Gastrocnemius medialis (tissue), 4 donors: ENCODE results near the gene DLD.

ENCODE experiments used
- POLR2A ChIP-seq, 2 donors: fragments of 450-650 bp; IDR thresholded peaks; one replicate each; pipeline ENCODE4 v1.6.1; 2017; ENCODE audit warnings: antibody characterized with exemption in 2 of 2, mild to moderate bottlenecking in 2 of 2, moderate library complexity in 2 of 2
- TF ChIP-seq, protein P1 (sequence below), 5 experiments: fragments of 450-650 bp in 3 of 5; fragments of 200-600 bp in 2 of 5; sonication (generic) in 2 of 5; IDR thresholded peaks in 4 of 5; conservative IDR thresholded peaks in 1 of 5; 1 replicate in 4 of 5; 2 replicates in 1 of 5; pipeline ENCODE4 v1.5.1; 2016 to 2019; ENCODE audit warnings: antibody characterized with exemption in 5 of 5, mild to moderate bottlenecking in 3 of 5, moderate library complexity in 3 of 5

DNA sequence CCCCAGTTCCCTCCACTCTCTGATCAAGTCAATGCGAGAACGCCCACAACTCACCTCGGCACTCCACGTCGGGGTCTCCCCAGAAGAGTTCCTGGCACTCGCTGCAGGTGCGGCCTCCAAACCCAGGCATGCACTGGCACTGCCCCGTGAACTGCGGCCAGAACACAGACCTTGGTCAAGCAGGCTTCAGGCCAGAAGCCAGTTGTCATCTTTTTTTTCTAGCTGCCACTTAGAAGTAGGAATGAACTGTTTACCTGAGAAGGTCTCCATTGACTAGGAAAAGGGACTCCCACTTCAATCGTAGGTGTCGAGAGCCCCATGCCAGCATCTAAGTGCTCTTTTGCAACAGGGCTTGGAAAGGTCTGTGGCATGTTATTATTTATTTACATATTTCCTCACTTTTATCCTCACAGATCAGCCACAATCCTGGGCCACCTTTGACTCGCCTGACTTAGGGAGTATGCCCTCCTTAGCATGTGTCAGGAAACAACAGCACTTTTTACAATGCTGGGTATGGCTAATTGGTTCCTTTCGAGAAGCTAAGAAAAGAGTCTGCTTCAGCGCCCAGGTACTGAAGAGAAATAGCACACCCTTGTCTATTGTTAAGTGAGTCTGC lies 60.3 kb downstream of the DLD start:
- TF ChIP-seq, protein P1, sequence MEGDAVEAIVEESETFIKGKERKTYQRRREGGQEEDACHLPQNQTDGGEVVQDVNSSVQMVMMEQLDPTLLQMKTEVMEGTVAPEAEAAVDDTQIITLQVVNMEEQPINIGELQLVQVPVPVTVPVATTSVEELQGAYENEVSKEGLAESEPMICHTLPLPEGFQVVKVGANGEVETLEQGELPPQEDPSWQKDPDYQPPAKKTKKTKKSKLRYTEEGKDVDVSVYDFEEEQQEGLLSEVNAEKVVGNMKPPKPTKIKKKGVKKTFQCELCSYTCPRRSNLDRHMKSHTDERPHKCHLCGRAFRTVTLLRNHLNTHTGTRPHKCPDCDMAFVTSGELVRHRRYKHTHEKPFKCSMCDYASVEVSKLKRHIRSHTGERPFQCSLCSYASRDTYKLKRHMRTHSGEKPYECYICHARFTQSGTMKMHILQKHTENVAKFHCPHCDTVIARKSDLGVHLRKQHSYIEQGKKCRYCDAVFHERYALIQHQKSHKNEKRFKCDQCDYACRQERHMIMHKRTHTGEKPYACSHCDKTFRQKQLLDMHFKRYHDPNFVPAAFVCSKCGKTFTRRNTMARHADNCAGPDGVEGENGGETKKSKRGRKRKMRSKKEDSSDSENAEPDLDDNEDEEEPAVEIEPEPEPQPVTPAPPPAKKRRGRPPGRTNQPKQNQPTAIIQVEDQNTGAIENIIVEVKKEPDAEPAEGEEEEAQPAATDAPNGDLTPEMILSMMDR (IDR thresholded peaks at IDR 0.05 in 4 of 5, conservative IDR thresholded peaks at IDR 0.05 in 1 of 5) = no peak
- TF ChIP-seq POLR2A (IDR thresholded peaks at IDR 0.05) = no peak
